Gastrocnemius medialis (tissue), 4 donors: Measurements from ENCODE around the gene SHB.

Experiments
- CTCF ChIP-seq, 5 experiments: fragments of 450-650 bp in 3 of 5; fragments of 200-600 bp in 2 of 5; sonication (generic) in 2 of 5; IDR thresholded peaks in 4 of 5; conservative IDR thresholded peaks in 1 of 5; 1 replicate in 4 of 5; 2 replicates in 1 of 5; pipeline ENCODE4 v1.5.1; 2016 to 2019; ENCODE audit warnings: antibody characterized with exemption in 5 of 5, mild to moderate bottlenecking in 3 of 5, moderate library complexity in 3 of 5
- POLR2A ChIP-seq, 2 donors: fragments of 450-650 bp; IDR thresholded peaks; one replicate each; pipeline ENCODE4 v1.6.1; 2017; ENCODE audit warnings: antibody characterized with exemption in 2 of 2, mild to moderate bottlenecking in 2 of 2, moderate library complexity in 2 of 2

GRCh38 chr9:38096238-38096805 lies 27.3 kb upstream of the SHB start:
- TF ChIP-seq CTCF (IDR thresholded peaks at IDR 0.05 in 4 of 5, conservative IDR thresholded peaks at IDR 0.05 in 1 of 5) (no peak), POLR2A (IDR thresholded peaks at IDR 0.05) (no peak)
